Measurements from ENCODE around the gene PHACTR4.
"Not testable (repeated sequence)": the region's sequence is repeated elsewhere in the genome, so short reads cannot be mapped to it uniquely, and the experiment has no call there.

Gene PHACTR4

DNA sequence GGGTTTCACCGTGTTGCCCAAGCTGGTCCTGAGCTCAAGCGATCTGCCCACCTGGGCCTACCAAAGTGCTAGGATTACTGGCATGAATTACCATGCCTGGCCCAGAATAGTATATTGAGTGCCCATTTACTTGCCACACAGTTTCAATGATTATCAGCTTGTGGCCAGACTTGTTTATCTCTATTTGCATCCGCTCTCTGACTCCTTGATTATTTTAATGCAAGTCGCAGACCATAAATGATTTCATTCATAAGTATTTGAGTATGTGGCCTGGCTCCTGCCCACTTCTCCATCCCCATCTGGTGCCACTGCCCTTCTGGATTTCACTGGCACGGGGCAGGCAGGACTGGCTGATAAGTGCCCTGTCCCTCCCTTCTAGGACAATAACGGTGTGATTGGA is 165.1 kb downstream of the PHACTR4 start:
- Histone ChIP-seq H3K4me3 (ENCODE audit: low read length) (no peak overlapping the region), H3K9me3 (ENCODE audit: insufficient read depth, low read depth, low read length) (no peaks in the 10 kb centered on the region), H3K9ac (ENCODE audit: low read depth, low read length) (no peak overlapping the region), H3K27me3 (ENCODE audit: insufficient read depth, low read length) (no peaks in the 10 kb centered on the region), H3K27ac (ENCODE audit: low read length) (no peak overlapping the region), H3K4me1 (ENCODE audit: insufficient read depth, low read length) (no peaks in the 10 kb centered on the region), H3K36me3 (ENCODE audit: insufficient read depth, low read depth, low read length) (peaks cover 80% of the 10 kb centered on the region)

DNA sequence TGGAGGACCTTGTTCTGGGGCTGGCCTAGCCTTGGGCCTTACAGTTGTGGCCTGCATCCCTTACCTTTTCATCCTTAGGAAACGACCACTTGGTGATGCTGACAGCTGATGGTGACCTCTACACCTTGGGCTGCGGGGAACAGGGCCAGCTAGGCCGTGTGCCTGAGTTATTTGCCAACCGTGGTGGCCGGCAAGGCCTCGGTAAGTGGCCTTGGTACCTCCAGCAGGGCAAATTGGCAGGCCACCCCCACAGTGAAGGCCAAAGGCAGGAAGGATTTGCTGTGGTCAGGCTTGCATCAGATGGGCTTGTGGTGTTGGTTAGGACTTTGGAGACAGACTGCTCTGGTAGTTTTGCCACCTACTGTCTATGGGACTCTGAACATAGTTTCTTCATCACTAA is 165.6 kb downstream of the PHACTR4 start:
- Histone ChIP-seq H3K9ac (ENCODE audit: low read depth, low read length) (no peak overlapping the region), H3K9me3 (ENCODE audit: insufficient read depth, low read depth, low read length) (no peaks in the 10 kb centered on the region), H3K4me1 (ENCODE audit: insufficient read depth, low read length) (no peaks in the 10 kb centered on the region), H3K4me3 (ENCODE audit: low read length) (no peak overlapping the region), H3K27ac (ENCODE audit: low read length) (no peak overlapping the region), H3K36me3 (ENCODE audit: insufficient read depth, low read depth, low read length) (peaks cover 75% of the 10 kb centered on the region), H3K27me3 (ENCODE audit: insufficient read depth, low read length) (no peaks in the 10 kb centered on the region)

GRCh38 chr1:28537457-28538199 is 168.1 kb downstream of the PHACTR4 start:
- no peaks in the 10 kb centered on the region for H3K27me3 ChIP-seq (ENCODE audit: insufficient read depth, low read length)
- H3K4me3 ChIP-seq (ENCODE audit: low read length), result no peak overlapping the region
- H3K27ac ChIP-seq (ENCODE audit: low read length), result no peak overlapping the region
- no peaks in the 10 kb centered on the region for H3K9me3 ChIP-seq (ENCODE audit: insufficient read depth, low read depth, low read length)
- H3K36me3 ChIP-seq (ENCODE audit: insufficient read depth, low read depth, low read length), result peaks cover 52% of the 10 kb centered on the region
- no peaks in the 10 kb centered on the region for H3K4me1 ChIP-seq (ENCODE audit: insufficient read depth, low read length)
- no peak overlapping the region for H3K9ac ChIP-seq (ENCODE audit: low read depth, low read length)

- Histone ChIP-seq H3K27ac (ENCODE audit: low read length) (no peak overlapping the region), H3K4me3 (ENCODE audit: low read length) (no peak overlapping the region), H3K9me3 (ENCODE audit: insufficient read depth, low read depth, low read length) (no peaks in the 10 kb centered on the region), H3K36me3 (ENCODE audit: insufficient read depth, low read depth, low read length) (peaks cover 50% of the 10 kb centered on the region), H3K27me3 (ENCODE audit: insufficient read depth, low read length) (no peaks in the 10 kb centered on the region), H3K4me1 (ENCODE audit: insufficient read depth, low read length) (no peaks in the 10 kb centered on the region), H3K9ac (ENCODE audit: low read depth, low read length) (no peak overlapping the region)
These were observed 168.7 kb downstream of the PHACTR4 start for GRCh38 chr1:28538286-28538685.

DNA sequence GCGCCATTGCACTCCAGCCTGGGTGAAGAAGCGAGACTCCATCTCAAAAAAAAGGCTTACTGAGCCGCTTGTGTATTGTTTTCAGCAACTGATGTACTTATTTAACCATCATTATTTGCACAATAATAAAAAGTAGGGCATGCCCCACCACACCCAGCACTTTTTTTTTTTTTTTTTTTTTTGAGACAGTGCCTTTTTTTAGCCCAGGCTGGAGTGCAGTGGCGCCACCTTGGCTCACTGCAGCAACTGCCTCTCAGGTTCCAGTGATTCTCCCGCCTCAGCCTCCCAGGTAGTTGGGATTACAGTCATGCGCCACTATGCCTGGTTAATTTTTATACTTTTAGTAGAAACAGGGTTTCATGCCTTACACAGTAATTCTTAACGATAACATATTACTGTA is 171.1 kb downstream of the PHACTR4 start:
- Histone ChIP-seq H3K36me3 (ENCODE audit: insufficient read depth, low read depth, low read length) (peaks cover 37% of the 10 kb centered on the region), H3K27ac (ENCODE audit: low read length) (no peak overlapping the region), H3K9me3 (ENCODE audit: insufficient read depth, low read depth, low read length) (no peaks in the 10 kb centered on the region), H3K4me1 (ENCODE audit: insufficient read depth, low read length) (no peaks in the 10 kb centered on the region), H3K27me3 (ENCODE audit: insufficient read depth, low read length) (no peaks in the 10 kb centered on the region), H3K4me3 (ENCODE audit: low read length) (no peak overlapping the region), H3K9ac (ENCODE audit: low read depth, low read length) (no peak overlapping the region)

GRCh38 chr1:28541414-28542015 is 172.0 kb downstream of the PHACTR4 start:
- not testable (repeated sequence) for H3K27me3 ChIP-seq (ENCODE audit: insufficient read depth, low read length); H3K9me3 ChIP-seq (ENCODE audit: insufficient read depth, low read depth, low read length); H3K27ac ChIP-seq (ENCODE audit: low read length); H3K4me1 ChIP-seq (ENCODE audit: insufficient read depth, low read length); H3K4me3 ChIP-seq (ENCODE audit: low read length); H3K9ac ChIP-seq (ENCODE audit: low read depth, low read length)
- H3K36me3 ChIP-seq (ENCODE audit: insufficient read depth, low read depth, low read length), result peaks cover 28% of the 10 kb centered on the region

DNA sequence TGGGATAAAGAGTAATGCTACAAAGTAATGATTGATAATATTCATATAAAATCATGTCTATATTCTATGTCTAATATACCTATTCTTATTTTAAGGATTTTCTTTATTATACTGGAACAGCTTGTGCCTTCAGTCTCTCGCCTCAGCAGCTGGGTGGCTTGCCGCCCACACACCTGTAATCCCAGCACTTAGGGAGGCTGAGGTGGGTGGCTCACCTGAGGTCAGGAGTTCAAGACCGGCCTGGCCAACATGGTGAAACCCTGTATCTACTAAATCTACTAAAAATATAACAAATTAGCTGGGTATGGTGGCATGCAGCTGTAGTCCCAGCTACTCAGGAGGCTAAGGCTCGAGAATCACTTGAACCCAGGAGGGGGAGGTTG is 175.7 kb downstream of the PHACTR4 start:
- no peaks in the 10 kb centered on the region for H3K36me3 ChIP-seq (ENCODE audit: insufficient read depth, low read depth, low read length)
- no peaks in the 10 kb centered on the region for H3K9me3 ChIP-seq (ENCODE audit: insufficient read depth, low read depth, low read length)
- H3K9ac ChIP-seq (ENCODE audit: low read depth, low read length), result no peak overlapping the region
- H3K4me1 ChIP-seq (ENCODE audit: insufficient read depth, low read length), result no peaks in the 10 kb centered on the region
- H3K27ac ChIP-seq (ENCODE audit: low read length), result no peak overlapping the region
- no peaks in the 10 kb centered on the region for H3K27me3 ChIP-seq (ENCODE audit: insufficient read depth, low read length)
- H3K4me3 ChIP-seq (ENCODE audit: low read length), result no peak overlapping the region

- Histone ChIP-seq H3K9ac (ENCODE audit: low read depth, low read length) (no peak overlapping the region), H3K4me1 (ENCODE audit: insufficient read depth, low read length) (no peaks in the 10 kb centered on the region), H3K36me3 (ENCODE audit: insufficient read depth, low read depth, low read length) (no peaks in the 10 kb centered on the region), H3K27me3 (ENCODE audit: insufficient read depth, low read length) (no peaks in the 10 kb centered on the region), H3K4me3 (ENCODE audit: low read length) (no peak overlapping the region), H3K27ac (ENCODE audit: low read length) (no peak overlapping the region), H3K9me3 (ENCODE audit: insufficient read depth, low read depth, low read length) (no peaks in the 10 kb centered on the region)
These were observed 178.8 kb downstream of the PHACTR4 start for GRCh38 chr1:28548318-28548717.

All from iPS-20b (cell line).